ENCODE measurements around the gene PRMT9.

PRMT9 gene

DNA sequence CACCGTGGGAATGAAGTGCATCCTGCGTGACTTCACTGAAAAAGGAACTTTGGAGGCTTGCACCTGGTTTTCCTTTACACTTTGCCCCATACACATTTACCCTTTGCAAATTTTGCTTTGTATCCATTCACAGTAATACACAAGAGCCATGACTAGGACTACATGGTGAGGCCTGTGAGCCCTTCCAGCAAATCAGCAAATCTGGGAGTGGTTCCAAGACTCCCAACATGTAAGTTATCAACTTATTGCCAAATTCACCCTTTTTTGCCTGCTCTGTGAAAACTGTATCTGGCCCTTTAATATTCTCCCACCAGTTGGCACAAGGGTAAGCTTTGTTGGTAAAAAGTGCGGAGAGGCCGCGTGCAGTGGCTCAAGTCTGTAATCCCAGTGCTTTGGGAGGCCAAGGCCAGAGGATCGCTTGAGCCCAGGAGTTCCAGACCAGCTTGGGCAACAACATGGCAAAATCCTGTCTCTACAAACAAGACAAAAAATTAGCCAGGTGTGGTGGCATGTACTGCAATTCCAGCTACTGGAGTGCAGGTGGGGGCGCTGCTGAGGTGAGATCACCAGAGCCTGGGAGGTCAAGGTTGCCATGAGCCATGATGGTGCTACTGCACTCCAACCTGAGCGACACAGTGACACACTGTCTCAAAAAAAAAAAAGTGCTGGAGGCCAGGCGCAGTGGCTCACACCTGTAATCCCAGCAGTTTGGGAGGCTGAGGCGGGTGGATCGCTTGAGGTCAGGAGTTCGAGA is 5.0 kb downstream of the PRMT9 start:
- peak; percentile 72 for DNase-seq

DNA sequence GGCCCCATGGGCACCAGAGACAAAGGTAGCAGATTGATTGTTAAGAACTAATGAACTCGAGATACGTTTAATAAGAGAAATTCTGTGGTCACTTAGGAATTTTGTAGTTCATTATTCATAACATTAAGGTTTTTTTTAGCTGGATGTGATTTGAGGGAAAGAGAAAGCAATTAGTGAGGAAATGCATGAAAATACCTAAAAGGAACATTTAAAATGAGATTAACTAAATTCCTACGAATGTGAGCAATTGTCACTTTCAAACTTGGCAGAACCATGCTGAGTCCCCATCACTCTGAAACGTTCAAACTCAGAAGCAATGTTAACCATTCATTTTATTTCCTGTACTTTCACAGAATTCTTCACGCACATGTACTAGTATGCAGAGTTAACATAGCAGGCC is 5.9 kb downstream of the PRMT9 start:
- no peak for DNase-seq

DNA sequence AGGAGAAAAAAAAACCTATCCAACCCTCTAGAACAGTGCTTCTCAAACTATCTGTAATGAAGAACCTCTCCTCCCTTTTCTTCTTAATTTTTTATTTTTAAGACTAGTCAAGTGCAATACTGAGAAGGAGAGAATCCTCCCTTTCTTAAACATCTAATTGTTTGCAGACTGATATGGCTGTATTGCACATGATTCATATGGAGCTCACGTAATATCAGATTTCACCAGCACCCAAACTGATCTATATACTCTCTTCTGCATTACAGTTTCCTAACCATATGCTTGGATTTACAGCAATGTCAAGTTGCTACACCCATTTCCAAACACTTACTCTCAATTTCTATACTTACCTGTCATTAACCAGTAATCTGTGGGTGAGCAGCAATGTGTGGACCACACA is 9.5 kb downstream of the PRMT9 start:
- DNase-seq, result no peak

GRCh38 chr4:147674073-147674472 is 9.9 kb downstream of the PRMT9 start:
- DNase-seq, result no peak

DNA sequence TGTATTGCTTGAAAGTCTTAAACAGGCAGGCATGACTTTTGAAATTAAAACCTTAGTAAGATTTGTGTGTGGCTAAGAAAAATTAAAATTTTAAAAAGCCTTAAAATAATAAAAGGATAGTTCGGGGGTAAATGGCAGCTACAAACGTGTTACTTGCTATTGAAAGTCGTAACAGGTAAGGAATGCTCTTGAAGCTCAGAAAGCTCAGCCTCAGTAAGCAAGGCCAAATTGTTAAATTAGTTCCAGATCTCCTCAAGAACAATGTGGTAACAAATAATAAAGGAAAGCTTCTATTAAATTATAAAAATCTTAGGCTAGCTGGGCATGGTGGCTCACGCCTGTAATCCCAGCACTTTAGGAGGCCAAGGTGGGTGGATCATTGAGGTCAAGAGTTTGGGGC is 25.5 kb downstream of the PRMT9 start:
- no peak for DNase-seq

- DNase-seq, result no peak
Measured at GRCh38 chr4:147655639-147656038, 28.3 kb downstream of the PRMT9 start.

DNA sequence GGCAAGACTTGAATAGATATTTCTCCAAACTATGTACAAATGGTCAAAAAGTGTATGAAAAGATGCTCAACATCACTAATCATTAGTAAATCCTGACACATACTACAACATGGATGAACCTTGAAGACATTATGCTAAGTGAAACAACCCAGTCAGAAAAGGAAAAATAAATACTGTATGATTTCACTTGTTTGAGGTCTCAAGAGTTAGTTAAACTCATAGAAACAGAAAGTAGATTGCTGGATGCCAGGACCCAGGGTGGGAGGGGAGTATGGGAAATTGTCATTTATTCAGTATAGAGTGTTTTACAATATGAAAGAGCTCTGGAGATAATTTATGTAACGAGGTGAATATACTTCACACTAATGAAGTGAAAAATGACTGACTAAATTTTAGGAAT is 32.4 kb downstream of the PRMT9 start:
- DNase-seq, result no peak

GRCh38 chr4:147648656-147649055 is 35.3 kb downstream of the PRMT9 start:
- no peak for DNase-seq

- no peak for DNase-seq
Measured at GRCh38 chr4:147645099-147645498, 38.9 kb downstream of the PRMT9 start.

- DNase-seq, result no peak
Measured at GRCh38 chr4:147644471-147644870, 39.5 kb downstream of the PRMT9 start.

DNA sequence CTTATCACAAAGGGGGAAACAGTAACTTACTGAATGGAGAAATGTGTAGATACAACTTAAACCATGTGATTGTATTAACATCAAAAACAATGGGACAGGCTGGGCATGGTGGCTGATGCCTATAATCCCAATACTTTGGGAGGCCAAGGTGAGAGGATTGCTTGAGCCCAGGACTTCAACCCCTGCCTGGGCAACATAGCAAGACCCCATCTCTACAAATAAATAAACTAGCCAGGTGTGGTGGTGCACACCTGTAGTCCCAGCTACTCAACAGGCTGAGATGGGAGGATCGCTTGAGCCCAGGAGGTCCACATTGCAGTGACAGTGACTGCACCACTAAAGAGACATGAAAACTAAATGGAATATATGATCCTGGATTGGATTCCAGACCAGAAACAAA is 40.3 kb downstream of the PRMT9 start:
- no peak for DNase-seq

- DNase-seq, result no peak
Measured at GRCh38 chr4:147640331-147640730, 43.6 kb downstream of the PRMT9 start.

DNA sequence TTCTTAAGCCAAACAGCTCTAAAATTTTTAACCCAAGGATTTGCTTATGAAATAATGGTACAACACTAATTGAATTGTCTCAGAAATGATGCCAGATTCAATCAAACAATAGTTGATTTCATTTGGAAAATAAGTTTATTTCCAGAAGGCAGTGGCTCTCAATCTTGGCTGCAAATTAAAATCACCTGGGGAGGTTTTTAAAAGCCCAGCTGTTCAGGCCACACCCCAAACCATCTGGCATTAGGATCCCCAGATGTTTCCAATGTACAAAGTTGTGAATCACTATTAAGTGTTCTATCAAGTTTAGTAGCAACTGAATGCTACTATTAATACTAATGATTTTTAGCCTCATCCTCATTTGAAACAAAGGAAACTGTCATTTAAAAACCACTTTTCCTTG is 44.6 kb downstream of the PRMT9 start:
- no peak for DNase-seq

DNA sequence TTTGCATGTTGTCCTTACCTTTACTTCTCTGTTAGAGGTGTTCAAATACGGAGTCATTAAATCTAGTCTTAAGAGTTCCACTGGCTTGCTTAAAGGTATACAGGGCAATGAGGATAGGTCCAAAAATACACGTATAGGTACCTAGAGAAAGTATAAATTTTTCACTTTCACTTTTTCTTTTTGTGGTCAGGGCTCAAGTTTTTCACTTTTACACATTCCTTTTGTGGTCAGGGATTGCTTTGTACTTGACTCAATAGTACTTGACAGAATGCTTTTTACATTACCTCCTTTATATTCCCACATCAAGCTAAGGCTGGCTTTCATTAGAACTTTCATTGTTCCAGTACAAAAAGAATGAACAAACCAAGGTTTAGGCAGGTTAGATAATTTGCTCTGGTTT is 45.0 kb downstream of the PRMT9 start:
- no peak for DNase-seq

DNA sequence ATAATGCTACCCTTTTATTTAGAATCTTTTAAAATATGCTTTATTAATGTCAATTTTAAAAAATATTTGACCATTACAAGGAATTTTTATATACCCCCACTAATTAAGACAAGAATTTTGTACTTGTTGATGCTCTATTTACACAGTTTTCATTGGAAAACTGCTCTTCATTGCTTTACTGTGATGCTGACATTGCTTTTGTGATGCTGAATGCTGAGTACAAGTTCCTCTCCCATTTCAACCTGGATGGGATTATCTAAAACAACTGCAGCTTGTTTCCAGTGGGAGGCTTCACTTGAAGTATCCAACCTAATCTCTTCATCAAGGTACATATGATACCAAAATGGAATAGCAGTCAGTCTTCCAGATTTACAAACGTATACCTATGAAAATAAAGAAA is 45.6 kb downstream of the PRMT9 start:
- no peak for DNase-seq

DNA sequence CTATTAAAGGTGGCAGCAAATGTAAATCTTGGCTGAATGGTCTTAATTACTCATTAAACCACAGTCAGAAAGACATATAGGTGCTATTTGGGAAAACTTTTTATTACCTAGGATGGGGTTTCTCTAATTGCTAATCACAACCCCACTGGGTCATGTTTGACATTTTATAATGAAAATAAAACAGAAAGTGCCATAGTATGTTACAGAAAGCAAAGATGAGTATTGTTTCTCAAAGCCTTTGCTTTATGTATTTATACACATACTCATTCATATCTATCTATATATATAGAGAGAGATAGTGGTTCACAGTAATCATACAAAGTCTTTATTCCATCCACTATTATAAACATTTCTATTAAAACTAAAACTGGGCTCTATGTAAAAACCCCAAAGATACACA is 48.6 kb downstream of the PRMT9 start:
- DNase-seq, result no peak

GRCh38 chr4:147633643-147634042 is 50.3 kb downstream of the PRMT9 start:
- no peak for DNase-seq

GRCh38 chr4:147633113-147633512 is 50.9 kb downstream of the PRMT9 start:
- DNase-seq, result no peak

DNA sequence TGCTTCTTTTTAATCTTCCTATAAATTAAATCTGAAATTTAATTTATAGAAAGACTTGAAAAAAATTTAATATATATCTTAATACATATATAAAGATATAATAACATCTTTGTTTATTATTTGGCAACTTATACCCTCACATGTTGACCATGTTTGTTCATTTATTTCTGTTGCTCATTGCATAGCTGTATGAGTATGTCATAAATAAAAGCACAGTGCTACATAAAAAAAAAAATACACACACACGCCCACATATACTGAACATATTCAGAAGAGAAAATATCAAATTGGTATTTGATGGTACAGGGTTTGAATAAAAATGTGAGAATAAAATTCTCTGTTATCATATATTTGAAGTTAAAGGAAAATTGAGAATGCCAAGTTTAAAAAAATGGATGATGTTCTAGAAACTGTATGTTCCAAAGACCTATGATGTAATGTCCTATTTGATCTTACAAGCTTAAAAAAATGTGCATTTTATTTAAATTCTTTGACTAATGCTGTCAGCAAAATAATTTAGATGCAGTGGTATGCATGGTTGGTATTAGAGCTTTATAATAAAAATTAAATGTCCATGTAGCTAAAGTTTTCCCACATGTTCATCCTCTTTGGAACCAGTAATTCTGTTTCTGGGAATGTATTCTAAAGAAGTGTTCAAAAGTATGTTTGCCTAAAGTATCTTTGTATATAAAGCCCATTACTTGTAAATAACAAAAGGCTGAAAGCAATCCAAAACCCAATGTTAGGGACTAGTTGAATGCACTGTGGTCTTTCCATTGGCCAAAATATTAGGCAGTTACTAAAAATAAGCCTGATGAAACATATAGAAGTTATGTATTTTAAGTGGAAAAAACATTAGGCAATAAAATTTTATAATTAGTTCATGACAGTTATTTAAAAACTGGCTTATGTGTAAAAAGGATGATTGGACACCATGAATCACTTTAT is 53.9 kb downstream of the PRMT9 start:
- DNase-seq, result no peak

GRCh38 chr4:147628415-147628814 is 55.5 kb downstream of the PRMT9 start:
- no peak for DNase-seq

GRCh38 chr4:147626903-147627302 is 57.1 kb downstream of the PRMT9 start:
- DNase-seq, result no peak

DNA sequence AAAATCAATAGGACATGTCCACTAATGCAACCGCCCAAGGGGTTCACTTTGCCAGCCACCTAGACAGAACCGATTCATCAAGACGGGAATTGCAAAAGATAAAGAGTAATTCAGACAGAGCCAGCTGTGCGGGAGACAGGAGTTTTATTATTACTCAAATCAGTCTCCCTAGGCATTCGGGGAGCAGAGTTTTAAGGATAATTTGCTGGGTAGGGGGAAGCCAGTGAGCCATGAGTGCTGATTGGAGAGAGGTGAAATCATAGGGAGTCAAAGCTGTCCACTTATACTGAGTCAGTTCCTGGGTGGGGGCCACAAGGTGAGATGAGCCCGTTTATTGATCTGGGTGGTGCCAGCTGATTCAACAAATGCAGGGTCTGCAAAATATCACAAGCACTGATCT is 58.2 kb downstream of the PRMT9 start:
- DNase-seq, result no peak

DNA sequence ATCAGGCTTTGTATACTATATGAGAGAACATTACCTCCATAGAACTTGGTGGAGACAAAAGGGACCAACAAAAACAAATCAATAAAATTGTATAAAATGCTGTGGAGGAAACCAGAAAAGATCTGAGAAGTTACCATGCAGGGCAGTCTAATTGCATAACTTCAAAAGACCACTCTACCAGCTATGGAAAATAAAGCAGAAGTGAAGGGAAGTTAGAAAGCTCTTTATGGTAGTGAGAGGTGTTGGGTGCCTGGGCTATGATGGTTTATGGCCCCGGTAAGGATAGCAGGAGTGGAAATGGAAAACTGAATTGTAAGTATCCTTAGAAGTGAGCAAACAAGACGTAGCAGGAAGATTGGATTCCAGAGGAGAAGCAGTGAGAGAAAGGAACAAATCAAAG is 63.6 kb downstream of the PRMT9 start:
- no peak for DNase-seq
